GM21360 (cell line): ENCODE measurements around the gene SPATA19.
A peak's percentile ranks its signal among the peaks of the same experiment; 100 is the strongest.
"Not testable (repeated sequence)": the region's sequence is repeated elsewhere in the genome, so short reads cannot be mapped to it uniquely, and the experiment has no call there.

ENCODE experiments used
- ATAC-seq: cut with Tn5 transposase; IDR thresholded peaks from one replicate; pipeline ENCODE4 v1.9.1; 2021; ENCODE audit warnings: mild to moderate bottlenecking, moderate library complexity; ENCODE audit not compliant: unreplicated experiment

The SPATA19 gene, protein sequence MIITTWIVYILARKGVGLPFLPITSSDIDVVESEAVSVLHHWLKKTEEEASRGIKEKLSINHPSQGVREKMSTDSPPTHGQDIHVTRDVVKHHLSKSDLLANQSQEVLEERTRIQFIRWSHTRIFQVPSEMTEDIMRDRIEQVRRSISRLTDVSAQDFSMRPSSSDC

DNA sequence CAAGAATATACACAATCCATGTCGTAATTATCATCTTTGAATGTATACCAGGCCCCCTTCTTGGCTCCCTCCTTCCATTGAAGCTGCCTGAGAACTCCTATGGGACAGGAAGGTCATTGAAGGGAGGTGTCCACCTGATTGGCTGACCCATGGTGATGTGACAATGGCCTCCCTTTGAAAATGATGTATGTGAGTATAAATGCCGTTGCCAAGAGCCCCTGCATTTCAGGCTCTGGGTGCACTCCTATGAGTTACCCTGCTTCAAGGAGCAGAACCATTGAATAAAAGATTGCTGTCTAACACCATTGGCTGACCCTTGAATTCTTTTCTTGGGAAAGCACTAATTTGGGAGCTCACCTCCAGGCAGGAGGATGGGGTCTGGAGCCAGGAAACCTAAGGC is at the start of gene SPATA19:
SPATA19 (minus strand) TSS at position 101 of the 400 bp plus-strand sequence; CDS start at position 34, 67 bp downstream.
- no peak for ATAC-seq

DNA sequence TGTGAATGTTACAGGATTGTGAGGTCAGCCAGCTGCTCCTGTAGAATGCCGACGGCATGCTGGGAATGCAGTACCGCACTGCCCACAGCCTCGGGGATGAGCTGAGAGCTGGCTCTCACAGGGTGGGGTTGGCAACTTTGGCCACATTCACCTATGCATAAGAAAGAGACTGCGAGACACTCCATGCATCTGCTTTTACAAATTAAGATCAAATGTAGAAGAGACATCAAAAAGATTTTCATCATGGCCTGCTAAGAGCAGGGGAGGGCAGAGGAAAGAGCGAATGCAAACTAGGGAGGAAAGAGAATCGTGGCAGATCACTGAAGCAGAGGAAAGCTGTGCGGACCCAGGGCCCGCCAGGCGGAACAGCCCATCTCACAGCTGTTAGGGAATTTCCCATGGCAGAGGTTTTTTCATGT is 49.8 kb upstream of the SPATA19 start:
- ATAC-seq = peak; percentile 56

- ATAC-seq = no peak
These were observed 48.1 kb upstream of the SPATA19 start for GRCh38 chr11:133893381-133893780.

- no peak for ATAC-seq
These were observed 47.5 kb upstream of the SPATA19 start for GRCh38 chr11:133892584-133893380.

- ATAC-seq = no peak
These were observed 46.8 kb upstream of the SPATA19 start for GRCh38 chr11:133892126-133892525.

DNA sequence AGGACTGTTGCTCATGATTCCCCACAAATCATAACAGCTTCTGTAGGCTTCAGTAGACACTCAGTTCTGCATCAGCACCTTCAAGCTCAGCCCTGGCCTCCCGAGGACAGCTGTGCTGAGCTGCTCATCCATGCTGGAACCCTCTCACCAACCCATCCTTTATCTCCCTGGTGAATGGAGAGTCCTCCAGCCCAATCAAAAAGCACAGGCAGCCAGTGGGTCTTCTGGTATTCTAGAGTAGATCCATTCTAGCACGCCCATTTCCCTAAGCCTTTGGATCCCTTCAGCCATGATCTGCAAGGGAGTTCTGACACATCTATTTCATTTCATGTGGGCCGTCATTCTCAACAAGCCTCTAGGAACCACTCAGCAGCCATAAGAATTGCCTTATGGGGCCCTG is 44.6 kb upstream of the SPATA19 start:
- no peak for ATAC-seq

DNA sequence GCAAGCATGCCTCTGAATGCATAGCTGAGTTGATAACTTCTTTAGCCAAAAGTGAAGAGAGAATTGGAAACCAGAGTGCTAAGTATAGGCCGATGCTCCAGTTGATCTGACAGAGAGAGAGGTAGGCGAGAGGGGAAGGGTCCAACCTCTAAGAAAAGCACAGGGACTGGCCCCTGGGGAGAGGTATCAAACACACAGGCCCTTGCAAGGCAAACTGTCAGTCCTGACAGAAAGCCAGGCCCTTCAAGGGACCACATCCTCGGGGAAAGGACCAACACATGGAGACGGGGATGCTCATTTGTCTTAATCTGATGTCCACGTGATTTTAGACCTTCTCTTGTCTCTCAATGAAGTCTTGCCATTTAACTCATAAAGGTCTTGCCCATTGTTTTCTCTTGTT is 43.9 kb upstream of the SPATA19 start:
- no peak for ATAC-seq

DNA sequence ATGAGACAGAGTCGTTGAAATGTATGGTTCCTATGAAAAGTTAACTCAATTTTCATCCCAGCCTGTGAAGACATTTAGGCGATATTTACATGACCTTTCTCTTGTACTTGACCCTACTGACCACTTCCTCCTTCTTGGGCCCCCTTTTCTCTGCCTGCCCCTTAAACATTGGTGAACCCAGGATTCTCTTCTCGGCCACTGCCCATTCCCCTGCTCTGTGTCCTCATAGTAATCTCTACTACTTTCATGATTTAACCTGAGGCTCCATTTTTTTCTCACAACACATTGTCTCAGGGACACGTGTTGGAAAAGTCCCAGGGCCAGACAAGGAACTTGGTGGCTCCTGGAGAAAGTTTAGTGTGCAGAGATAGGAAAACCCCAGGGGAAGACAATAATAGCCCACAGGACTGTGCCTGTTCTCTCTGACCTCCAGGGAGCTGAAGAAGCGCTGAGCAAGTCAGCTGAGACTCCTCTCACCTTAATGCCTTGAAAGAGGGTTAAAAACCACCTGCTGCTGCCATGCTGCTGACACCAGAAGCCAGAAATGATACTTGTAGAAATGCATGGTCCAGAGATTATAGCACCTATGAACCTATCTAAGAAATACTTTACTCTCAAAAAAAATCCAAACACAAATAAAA is 42.5 kb upstream of the SPATA19 start:
- ATAC-seq = peak; percentile 58

- no peak for ATAC-seq
These were observed 40.7 kb upstream of the SPATA19 start for GRCh38 chr11:133886029-133886428.

DNA sequence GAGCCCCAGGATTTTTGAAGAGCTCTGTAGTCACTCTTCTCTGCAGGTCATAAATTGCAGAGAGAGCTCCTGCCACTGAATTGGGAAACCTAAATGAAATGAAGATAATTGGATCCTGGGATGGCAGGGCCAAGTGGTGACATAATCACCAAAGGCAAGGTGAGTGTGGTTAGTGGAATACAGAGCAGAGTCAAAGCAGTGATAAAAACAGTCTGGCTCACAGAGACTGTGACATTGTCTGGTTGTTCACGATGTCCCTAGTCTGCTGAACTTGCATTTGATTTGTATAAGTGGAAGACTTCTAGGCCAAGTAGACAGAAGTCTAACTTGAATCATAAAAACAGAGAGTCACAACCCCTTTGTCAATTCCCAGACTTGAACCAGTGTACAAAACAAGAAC is 26.8 kb upstream of the SPATA19 start:
- ATAC-seq = no peak

- no peak for ATAC-seq
These were observed 22.1 kb upstream of the SPATA19 start for GRCh38 chr11:133867456-133867855.

- ATAC-seq = no peak
These were observed 20.2 kb upstream of the SPATA19 start for GRCh38 chr11:133865466-133865865.

GRCh38 chr11:133864756-133865155 is 19.4 kb upstream of the SPATA19 start:
- ATAC-seq = no peak

- no peak for ATAC-seq
These were observed 14.8 kb upstream of the SPATA19 start for GRCh38 chr11:133860151-133860550.

DNA sequence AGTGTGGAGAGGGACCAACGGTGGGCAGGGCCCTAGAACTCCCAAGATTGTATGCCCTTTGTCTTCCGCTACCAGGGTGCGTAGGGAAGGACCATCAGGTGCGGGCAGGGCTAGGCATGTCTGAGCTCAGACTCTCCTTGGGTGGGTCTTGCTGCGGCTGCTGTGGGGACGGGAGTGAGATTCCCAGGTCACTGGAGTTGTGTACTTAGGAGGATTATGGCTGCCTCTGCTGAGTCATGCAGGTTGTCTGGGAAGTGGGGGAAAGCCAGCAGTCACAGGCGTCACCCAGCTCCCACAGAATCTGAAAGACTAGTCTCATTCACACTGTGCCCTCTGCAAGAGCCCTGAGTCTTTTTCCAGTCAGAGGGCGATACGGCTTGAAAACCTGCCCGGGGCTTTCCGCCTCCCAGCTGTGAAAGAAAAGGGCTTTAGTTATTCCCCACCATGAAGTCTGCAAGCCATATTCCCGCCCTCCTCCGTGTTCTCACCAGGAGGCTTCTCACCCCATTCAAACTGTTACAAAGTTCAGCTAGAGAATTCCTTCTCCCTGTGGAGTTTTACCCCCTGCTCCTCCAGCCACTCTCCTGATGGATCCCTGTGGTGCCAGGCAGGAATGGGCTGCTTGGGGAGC is 9.1 kb upstream of the SPATA19 start:
- not testable (repeated sequence) for ATAC-seq

- ATAC-seq = no peak
These were observed 1.1 kb downstream of the SPATA19 start for GRCh38 chr11:133844217-133844616.

- ATAC-seq = no peak
These were observed 1.8 kb downstream of the SPATA19 start for GRCh38 chr11:133843454-133843987.

DNA sequence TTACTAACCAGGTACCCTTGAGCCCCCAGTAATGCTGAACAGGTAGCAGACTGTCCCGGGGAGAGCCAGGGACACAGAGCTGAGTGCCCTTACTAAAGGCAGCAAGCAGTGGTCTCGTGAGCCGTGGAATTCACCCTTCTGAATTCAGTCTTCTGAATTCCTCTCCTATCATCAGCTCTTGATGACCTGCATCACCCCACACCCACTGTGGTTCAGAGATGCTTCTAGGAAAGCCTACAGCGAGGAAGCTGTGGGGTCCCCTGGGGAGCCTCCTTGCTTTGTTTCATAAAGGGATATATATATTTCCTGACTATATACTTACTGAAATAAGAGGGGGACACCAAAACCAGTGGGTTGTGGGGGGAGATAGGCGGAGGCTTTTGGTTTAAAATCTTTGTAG is 2.6 kb downstream of the SPATA19 start:
- ATAC-seq = no peak

- no peak for ATAC-seq
These were observed 3.3 kb downstream of the SPATA19 start for GRCh38 chr11:133842053-133842452.

DNA sequence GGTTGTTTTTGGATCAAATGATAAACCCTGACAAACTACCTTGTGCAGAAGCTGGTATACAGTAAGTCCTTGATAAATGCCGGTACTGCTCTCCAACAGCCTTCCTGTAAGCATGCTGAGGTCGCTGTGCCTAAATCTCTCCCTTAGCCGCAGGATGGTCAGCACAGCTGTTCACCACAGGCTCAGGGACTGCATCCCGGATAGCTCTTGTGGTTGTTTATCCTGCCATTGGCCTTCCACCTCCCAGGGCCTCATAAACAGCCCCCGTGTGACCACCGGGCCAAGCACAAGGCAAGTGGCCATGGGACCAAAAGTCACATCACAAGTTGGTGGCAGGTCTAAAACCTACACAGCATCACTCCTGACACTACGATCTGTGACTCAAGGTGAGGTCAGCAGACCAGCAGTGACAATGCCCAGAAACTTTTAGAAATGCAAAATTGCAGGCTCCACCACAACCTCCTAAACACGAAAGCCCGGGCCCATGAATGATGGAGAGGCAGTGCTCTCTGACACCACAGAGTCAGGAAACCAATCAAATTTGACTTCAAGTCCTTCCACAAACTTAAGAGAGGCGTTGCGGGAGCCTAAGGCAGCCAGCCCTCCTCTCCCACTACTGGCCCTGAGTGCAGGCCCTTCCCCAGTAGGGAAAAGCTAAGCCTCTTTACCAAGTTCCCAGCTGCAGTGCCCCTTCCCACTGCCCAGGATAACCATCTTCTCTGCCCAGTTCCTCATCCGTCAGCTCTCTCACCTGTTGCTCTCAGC is 3.9 kb downstream of the SPATA19 start:
- ATAC-seq = no peak
